DMS53 treated with DMSO at 0.1 percent for 48 hours (cell line): ENCODE results near the gene BBC3.

Experiments used
- DNase-seq: peaks from one replicate; lab custom pipeline; 2025; ENCODE audit not compliant: unreplicated experiment; lab: John Stamatoyannopoulos, UW

Gene BBC3

GRCh38 chr19:47203254-47203653, 27.7 kb downstream of the BBC3 start:
- no peak for DNase-seq

- DNase-seq = no peak
Measured at GRCh38 chr19:47200530-47200929, 30.5 kb downstream of the BBC3 start.

GRCh38 chr19:47197141-47197540, 33.9 kb downstream of the BBC3 start:
- DNase-seq = no peak

GRCh38 chr19:47195434-47195833, 35.6 kb downstream of the BBC3 start:
- DNase-seq = no peak

GRCh38 chr19:47190167-47190727, 40.8 kb downstream of the BBC3 start:
- DNase-seq = peak; percentile 25

- DNase-seq = no peak
Measured at GRCh38 chr19:47188507-47189033, 42.4 kb downstream of the BBC3 start.

GRCh38 chr19:47187797-47188196, 43.2 kb downstream of the BBC3 start:
- no peak for DNase-seq

- no peak for DNase-seq
Measured at GRCh38 chr19:47187335-47187655, 43.7 kb downstream of the BBC3 start.

GRCh38 chr19:47186446-47187334, 44.3 kb downstream of the BBC3 start:
- no peak for DNase-seq

GRCh38 chr19:47183601-47184000, 47.4 kb downstream of the BBC3 start:
- no peak for DNase-seq

- no peak for DNase-seq
Measured at GRCh38 chr19:47179653-47180310, 51.2 kb downstream of the BBC3 start.

- no peak for DNase-seq
Measured at GRCh38 chr19:47176627-47177090, 54.3 kb downstream of the BBC3 start.

- no peak for DNase-seq
Measured at GRCh38 chr19:47176071-47176626, 54.9 kb downstream of the BBC3 start.

- no peak for DNase-seq
Measured at GRCh38 chr19:47172666-47173455, 58.1 kb downstream of the BBC3 start.
